Measurements from ENCODE around the gene NEIL1.
"Not testable (repeated sequence)": the region's sequence is repeated elsewhere in the genome, so short reads cannot be mapped to it uniquely, and the experiment has no call there.

NEIL1 gene

DNA sequence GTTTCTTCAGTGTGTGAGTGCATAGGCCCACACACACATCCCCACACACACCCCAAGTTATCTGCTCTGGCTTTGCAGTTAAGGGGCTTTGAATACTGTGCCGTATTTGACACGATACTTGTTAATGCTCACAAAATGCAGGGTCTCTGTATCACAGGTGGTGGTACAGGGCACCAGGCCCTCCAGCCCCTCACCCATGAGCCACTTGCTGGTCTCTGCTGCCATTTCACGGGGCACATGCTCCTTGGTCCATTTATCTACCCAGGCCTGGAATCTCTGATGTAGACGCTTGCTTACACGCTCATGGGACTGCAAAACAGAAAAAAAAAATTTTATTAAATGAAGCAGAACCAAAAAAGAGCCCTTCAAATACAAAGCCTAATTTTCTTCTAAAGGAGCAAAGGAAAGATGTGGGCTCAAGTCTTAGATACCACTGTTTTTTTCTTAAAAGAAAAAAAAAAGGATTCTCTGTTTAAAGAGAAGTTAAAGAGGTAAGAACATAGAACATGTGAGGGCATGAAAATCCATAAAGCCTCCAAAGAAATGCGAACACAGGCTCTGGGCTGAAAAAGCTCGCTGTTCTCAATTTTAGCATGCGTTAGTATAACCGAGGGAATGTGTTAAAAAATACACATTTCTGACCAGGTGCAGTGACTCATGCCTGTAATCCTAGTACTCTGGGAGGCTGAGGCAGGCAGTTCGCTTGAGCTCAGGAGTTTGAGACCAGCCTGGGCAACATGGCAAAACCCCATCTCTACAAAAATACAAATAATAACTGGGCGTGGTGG lies 25.3 kb downstream of the NEIL1 start:
- Histone ChIP-seq H2BK12ac (ENCODE audit: low read length in 2 of 2) (no peak overlapping the region), H3K79me1 (replicated peaks; ENCODE audit: low read length, poor library complexity, severe bottlenecking) (peaks cover 42% of the 10 kb centered on the region), H4K8ac (ENCODE audit: low read length) (peak overlapping the region; percentile 19), H2BK15ac (ENCODE audit: low read depth, poor library complexity, severe bottlenecking) (no peak overlapping the region), H3K18ac (ENCODE audit: low read depth in 1 of 2, low read length in 2 of 2) (no peak overlapping the region), H3K23ac (ENCODE audit: low read length in 2 of 2) (peak overlapping the region in 1 of 2 experiments; percentile 57), H3K27me3 (ENCODE audit: control insufficient read depth in 1 of 2, insufficient read depth in 1 of 2, low read length in 2 of 2) (no peaks in the 10 kb centered on the region), H3K36me3 (ENCODE audit: control insufficient read depth in 1 of 2, insufficient read depth in 2 of 2, low read depth in 1 of 2, low read length in 2 of 2) (peaks cover 36 to 64% of the 10 kb centered on the region in 2 experiments), H2BK120ac (ENCODE audit: low read depth, low read length) (no peak overlapping the region), H2BK5ac (ENCODE audit: low read depth, low read length, poor library complexity, severe bottlenecking) (no peak overlapping the region), H3K4me1 (ENCODE audit: control insufficient read depth, insufficient read depth, low read depth, low read length) (peaks cover 17% of the 10 kb centered on the region), H4K91ac (ENCODE audit: low read length) (no peak overlapping the region), H3K9ac (ENCODE audit: low read length) (no peak overlapping the region), H3K4me3 (ENCODE audit: insufficient read depth in 1 of 2, low read depth in 1 of 2, low read length in 2 of 2) (no peak overlapping the region), H3K4ac (ENCODE audit: low read depth in 1 of 2, low read length in 2 of 2) (no peak overlapping the region), H3K27ac (ENCODE audit: low read length, poor library complexity, severe bottlenecking) (no peak overlapping the region), H2AK5ac (ENCODE audit: low read length, severe bottlenecking) (no peak overlapping the region), H3K14ac (ENCODE audit: low read length in 2 of 2) (no peak overlapping the region), H3K4me2 (ENCODE audit: low read length, poor library complexity, severe bottlenecking) (no peak overlapping the region), H2AFZ (ENCODE audit: low read depth, low read length) (no peak overlapping the region), H3K9me3 (ENCODE audit: control insufficient read depth, low read length) (no peaks in the 10 kb centered on the region)
- WGBS, result 97% methylated on average over 10 of the region's 11 CpGs
- no peak for DNase-seq

DNA sequence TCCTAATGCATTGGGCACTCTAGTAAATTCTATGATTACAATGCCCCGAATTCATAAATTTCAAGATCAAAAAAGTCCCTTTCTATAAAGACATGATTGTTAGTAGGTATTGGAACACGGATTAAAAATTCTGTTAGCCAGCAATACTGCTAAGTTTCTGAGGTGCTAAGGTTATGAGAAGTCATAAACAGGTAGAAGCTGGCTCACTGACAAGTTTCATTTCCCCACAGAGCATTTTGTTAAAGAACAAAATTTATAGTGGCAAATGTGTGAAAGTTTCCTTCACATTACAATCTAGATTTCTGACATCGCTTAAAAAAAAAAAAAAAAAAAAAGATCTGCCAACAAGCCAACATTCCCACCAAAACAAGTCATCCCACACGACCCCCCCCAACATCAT lies 33.9 kb downstream of the NEIL1 start:
- Histone ChIP-seq H3K27ac (ENCODE audit: low read length, poor library complexity, severe bottlenecking) (no peak overlapping the region), H3K18ac (ENCODE audit: low read depth in 1 of 2, low read length in 2 of 2) (no peak overlapping the region), H3K23ac (ENCODE audit: low read length in 2 of 2) (no peak overlapping the region), H3K9me3 (ENCODE audit: control insufficient read depth, low read length) (no peaks in the 10 kb centered on the region), H3K79me1 (replicated peaks; ENCODE audit: low read length, poor library complexity, severe bottlenecking) (peaks cover 5% of the 10 kb centered on the region), H3K4me3 (ENCODE audit: insufficient read depth in 1 of 2, low read depth in 1 of 2, low read length in 2 of 2) (no peak overlapping the region), H3K27me3 (ENCODE audit: control insufficient read depth in 1 of 2, insufficient read depth in 1 of 2, low read length in 2 of 2) (no peaks in the 10 kb centered on the region), H3K4me2 (ENCODE audit: low read length, poor library complexity, severe bottlenecking) (no peak overlapping the region), H2BK15ac (ENCODE audit: low read depth, poor library complexity, severe bottlenecking) (no peak overlapping the region), H2AFZ (ENCODE audit: low read depth, low read length) (no peak overlapping the region), H2AK5ac (ENCODE audit: low read length, severe bottlenecking) (no peak overlapping the region), H4K91ac (ENCODE audit: low read length) (no peak overlapping the region), H3K14ac (ENCODE audit: low read length in 2 of 2) (no peak overlapping the region), H3K36me3 (ENCODE audit: control insufficient read depth in 1 of 2, insufficient read depth in 2 of 2, low read depth in 1 of 2, low read length in 2 of 2) (peaks cover 40 to 88% of the 10 kb centered on the region in 2 experiments), H2BK120ac (ENCODE audit: low read depth, low read length) (no peak overlapping the region), H3K9ac (ENCODE audit: low read length) (no peak overlapping the region), H3K4me1 (ENCODE audit: control insufficient read depth, insufficient read depth, low read depth, low read length) (no peaks in the 10 kb centered on the region), H4K8ac (ENCODE audit: low read length) (no peak overlapping the region), H2BK12ac (ENCODE audit: low read length in 2 of 2) (no peak overlapping the region), H3K4ac (ENCODE audit: low read depth in 1 of 2, low read length in 2 of 2) (no peak overlapping the region), H2BK5ac (ENCODE audit: low read depth, low read length, poor library complexity, severe bottlenecking) (no peak overlapping the region)
- WGBS, result 89% methylated on average over 2 of the region's 4 CpGs
- no peak for DNase-seq

DNA sequence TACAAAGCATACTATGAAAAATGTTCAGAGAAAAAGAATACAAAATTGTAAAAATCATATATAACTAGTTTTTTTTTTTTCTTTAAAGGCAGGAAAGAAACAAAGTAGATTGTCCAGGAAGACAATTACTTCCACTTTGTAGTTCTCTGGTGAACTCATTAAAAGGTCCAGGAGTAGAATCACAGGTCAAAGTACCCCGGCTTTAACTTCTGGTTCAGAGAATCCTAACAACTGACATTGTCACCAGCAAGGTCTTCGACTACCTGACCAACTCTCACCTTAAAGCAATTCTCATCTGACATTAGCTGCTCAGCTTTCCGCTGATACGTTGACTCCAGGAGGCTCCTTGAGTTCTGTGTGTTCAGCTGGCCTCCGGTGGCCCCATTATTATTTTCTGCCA lies 37.1 kb downstream of the NEIL1 start:
- H2BK120ac ChIP-seq (ENCODE audit: low read depth, low read length); H3K9ac ChIP-seq (ENCODE audit: low read length); H2BK12ac ChIP-seq (ENCODE audit: low read length in 2 of 2); H3K4ac ChIP-seq (ENCODE audit: low read depth in 1 of 2, low read length in 2 of 2); H3K27ac ChIP-seq (ENCODE audit: low read length, poor library complexity, severe bottlenecking); H3K4me3 ChIP-seq (ENCODE audit: insufficient read depth in 1 of 2, low read depth in 1 of 2, low read length in 2 of 2); H2BK5ac ChIP-seq (ENCODE audit: low read depth, low read length, poor library complexity, severe bottlenecking); H3K4me1 ChIP-seq (ENCODE audit: control insufficient read depth, insufficient read depth, low read depth, low read length); H3K9me3 ChIP-seq (ENCODE audit: control insufficient read depth, low read length); DNase-seq; H3K23ac ChIP-seq (ENCODE audit: low read length in 2 of 2); H3K4me2 ChIP-seq (ENCODE audit: low read length, poor library complexity, severe bottlenecking); H3K27me3 ChIP-seq (ENCODE audit: control insufficient read depth in 1 of 2, insufficient read depth in 1 of 2, low read length in 2 of 2); H3K14ac ChIP-seq (ENCODE audit: low read length in 2 of 2); H3K18ac ChIP-seq (ENCODE audit: low read depth in 1 of 2, low read length in 2 of 2); H2BK15ac ChIP-seq (ENCODE audit: low read depth, poor library complexity, severe bottlenecking); H4K8ac ChIP-seq (ENCODE audit: low read length); H2AK5ac ChIP-seq (ENCODE audit: low read length, severe bottlenecking); H2AFZ ChIP-seq (ENCODE audit: low read depth, low read length); H4K91ac ChIP-seq (ENCODE audit: low read length): not testable (repeated sequence)
- peaks cover 48 to 93% of the 10 kb centered on the region in 2 experiments for H3K36me3 ChIP-seq (ENCODE audit: control insufficient read depth in 1 of 2, insufficient read depth in 2 of 2, low read depth in 1 of 2, low read length in 2 of 2)
- 96% methylated on average over 5 of the region's 5 CpGs for WGBS
- peaks cover 23% of the 10 kb centered on the region for H3K79me1 ChIP-seq (replicated peaks; ENCODE audit: low read length, poor library complexity, severe bottlenecking)

- Histone ChIP-seq H3K27me3 (ENCODE audit: control insufficient read depth in 1 of 2, insufficient read depth in 1 of 2, low read length in 2 of 2) (no peaks in the 10 kb centered on the region), H3K4ac (ENCODE audit: low read depth in 1 of 2, low read length in 2 of 2) (no peak overlapping the region), H3K4me2 (ENCODE audit: low read length, poor library complexity, severe bottlenecking) (no peak overlapping the region), H2BK120ac (ENCODE audit: low read depth, low read length) (no peak overlapping the region), H2BK15ac (ENCODE audit: low read depth, poor library complexity, severe bottlenecking) (no peak overlapping the region), H3K4me3 (ENCODE audit: insufficient read depth in 1 of 2, low read depth in 1 of 2, low read length in 2 of 2) (no peak overlapping the region), H3K14ac (ENCODE audit: low read length in 2 of 2) (no peak overlapping the region), H3K18ac (ENCODE audit: low read depth in 1 of 2, low read length in 2 of 2) (no peak overlapping the region), H3K9ac (ENCODE audit: low read length) (no peak overlapping the region), H2AK5ac (ENCODE audit: low read length, severe bottlenecking) (no peak overlapping the region), H3K4me1 (ENCODE audit: control insufficient read depth, insufficient read depth, low read depth, low read length) (peaks cover 5% of the 10 kb centered on the region), H2BK12ac (ENCODE audit: low read length in 2 of 2) (no peak overlapping the region), H3K23ac (ENCODE audit: low read length in 2 of 2) (no peak overlapping the region), H2BK5ac (ENCODE audit: low read depth, low read length, poor library complexity, severe bottlenecking) (no peak overlapping the region), H2AFZ (ENCODE audit: low read depth, low read length) (no peak overlapping the region), H3K36me3 (ENCODE audit: control insufficient read depth in 1 of 2, insufficient read depth in 2 of 2, low read depth in 1 of 2, low read length in 2 of 2) (peaks cover 50 to 98% of the 10 kb centered on the region in 2 experiments), H3K27ac (ENCODE audit: low read length, poor library complexity, severe bottlenecking) (peak overlapping the region; percentile 53), H4K91ac (ENCODE audit: low read length) (no peak overlapping the region), H3K79me1 (replicated peaks; ENCODE audit: low read length, poor library complexity, severe bottlenecking) (peaks cover 39% of the 10 kb centered on the region), H4K8ac (ENCODE audit: low read length) (no peak overlapping the region), H3K9me3 (ENCODE audit: control insufficient read depth, low read length) (no peaks in the 10 kb centered on the region)
- DNase-seq, result no peak
- WGBS, result 80% methylated on average over 1 of the region's 1 CpG
Observed at GRCh38 chr15:75389791-75390382, 43.0 kb downstream of the NEIL1 start.
